Measurements from ENCODE around the gene MRPL50. TPM values are rescaled to one million over a fixed set of nuclear protein-coding genes. Genes with fewer than 3 reads are reported as not detected.

Gene MRPL50
- 14.7 and 17.1 TPM in 2 replicates for total RNA-seq

GRCh38 chr9:101398068-101398929 lies at the start of gene MRPL50, which contains the start of gene ZNF189:
Gene MRPL50 (minus strand): TSS chr9:101398618. CDS start chr9:101398592, 26 bp downstream.
Gene ZNF189 (plus strand): TSS chr9:101398851. CDS start chr9:101399157, 306 bp downstream.

GRCh38 chr9:101435601-101436079 lies 37.2 kb upstream of the MRPL50 start, which contains the start of gene ALDOB:
Gene ALDOB (minus strand): TSS chr9:101435774. CDS start chr9:101430887, 4,887 bp downstream.

GRCh38 chr9:101384873-101385536 lies 13.4 kb downstream of the MRPL50 start, which contains the start of gene BAAT:
Gene BAAT (minus strand): TSS chr9:101385006. CDS start chr9:101371404, 13,602 bp downstream.

Other genes with a start within 250 kb of the MRPL50 start
- 0.24 TPM in 1 of 2 replicates, not detected in the other for gene BAAT, start 13.6 kb downstream of the MRPL50 start, total RNA-seq
- 9.2 and 11.6 TPM in 2 replicates for gene ZNF189, start 233 bp upstream of the MRPL50 start, total RNA-seq
- not detected in 2 replicates for gene ALDOB, start 37.2 kb upstream of the MRPL50 start, total RNA-seq
- gene RNF20, start 135.2 kb upstream of the MRPL50 start, total RNA-seq: 22.0 and 23.4 TPM in 2 replicates
- not detected in 2 replicates for gene PPP3R2, start 196.4 kb upstream of the MRPL50 start, total RNA-seq

Measured in tracheal epithelial cell (primary cell).